ENCODE measurements around the gene CRP.
"Not testable (repeated sequence)": the region's sequence is repeated elsewhere in the genome, so short reads cannot be mapped to it uniquely, and the experiment has no call there.

The CRP gene

DNA sequence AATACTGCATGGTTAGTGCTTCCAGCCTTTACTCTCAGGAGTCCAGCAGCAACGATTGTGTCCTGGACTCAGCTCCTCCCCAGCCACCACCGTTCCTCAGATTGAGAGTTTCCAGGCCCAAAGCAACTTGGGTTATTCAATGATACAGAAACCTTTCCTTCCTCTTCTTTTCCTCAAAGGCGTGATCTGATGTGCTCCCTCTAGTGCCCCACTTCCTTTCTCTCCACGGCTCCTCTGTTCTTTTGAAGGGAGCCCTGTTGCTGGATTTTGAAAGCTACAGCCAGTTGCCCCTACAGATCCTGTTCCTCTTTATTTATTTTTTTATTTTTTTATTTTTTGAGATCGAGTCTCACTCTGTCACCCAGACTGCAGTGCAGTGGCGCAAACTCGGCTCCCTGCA lies 14.1 kb downstream of the CRP start:
- no peak for DNase-seq

GRCh38 chr1:159699653-159700052 lies 14.7 kb downstream of the CRP start:
- no peak for DNase-seq

GRCh38 chr1:159699246-159699645 lies 15.1 kb downstream of the CRP start:
- no peak for DNase-seq

DNA sequence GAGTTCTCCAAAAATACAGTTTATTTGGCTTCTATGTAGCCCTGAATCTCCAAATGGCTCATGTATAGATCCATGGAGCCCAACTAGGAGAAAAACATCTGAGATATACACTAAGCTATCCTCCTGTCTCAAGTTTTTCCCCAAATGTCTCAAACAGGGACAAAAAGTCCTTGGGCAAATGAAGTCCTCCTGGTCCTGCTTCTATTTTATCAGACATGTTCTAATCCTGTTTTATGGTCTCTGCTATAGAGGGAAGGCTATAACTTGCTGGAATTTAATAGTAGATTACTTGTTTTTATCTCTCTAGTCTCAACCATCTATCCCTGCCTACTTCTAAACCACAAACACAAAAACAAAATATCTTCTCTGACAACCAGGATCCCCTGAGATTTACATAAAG lies 26.9 kb downstream of the CRP start:
- DNase-seq = no peak

GRCh38 chr1:159686599-159687299 lies 27.6 kb downstream of the CRP start:
- no peak for DNase-seq

- no peak for DNase-seq
Observed at GRCh38 chr1:159678939-159679338, 35.5 kb downstream of the CRP start.

- no peak for DNase-seq
Observed at GRCh38 chr1:159675046-159675445, 39.3 kb downstream of the CRP start.

GRCh38 chr1:159672390-159672789 lies 42.0 kb downstream of the CRP start:
- not testable (repeated sequence) for DNase-seq

DNA sequence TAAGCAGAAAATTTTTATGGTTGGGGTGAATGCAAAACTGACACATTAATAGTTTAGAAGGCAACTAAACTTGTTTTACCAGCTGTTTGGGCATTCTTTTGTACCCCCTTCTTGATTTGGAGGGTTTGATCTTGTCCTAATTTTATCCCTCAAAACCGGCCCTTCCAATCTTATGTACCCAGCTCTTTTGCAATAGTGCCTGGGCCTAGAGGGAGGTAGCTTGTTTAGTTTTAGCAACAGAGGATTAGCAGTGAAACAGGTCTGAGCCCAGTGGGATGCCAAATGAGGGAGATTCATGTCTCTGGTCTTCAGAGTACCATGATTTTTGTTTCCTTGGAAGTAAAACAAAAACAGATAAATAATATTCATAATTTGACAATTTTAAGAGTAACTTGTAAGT lies 45.1 kb downstream of the CRP start:
- DNase-seq = no peak

- no peak for DNase-seq
Observed at GRCh38 chr1:159668739-159669138, 45.6 kb downstream of the CRP start.

DNA sequence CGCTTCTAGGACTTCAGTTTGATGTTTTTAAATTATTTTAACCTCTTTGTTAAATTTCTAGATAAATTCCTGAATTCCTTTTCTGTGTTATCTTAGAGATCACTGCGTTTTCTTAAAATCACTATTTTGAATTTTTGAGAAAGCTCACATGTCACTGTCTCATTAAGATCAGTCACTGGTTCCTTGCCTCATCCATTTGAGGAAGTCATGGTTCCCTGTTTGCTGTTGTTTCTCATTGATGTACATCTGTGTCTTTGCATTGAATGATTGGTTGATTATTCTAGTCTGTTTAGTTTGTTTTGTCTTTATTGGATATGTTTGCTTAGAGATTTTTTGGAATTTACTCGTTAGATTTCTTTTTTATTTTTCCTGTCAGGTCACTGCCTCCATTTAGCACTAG lies 50.1 kb downstream of the CRP start:
- DNase-seq = no peak

DNA sequence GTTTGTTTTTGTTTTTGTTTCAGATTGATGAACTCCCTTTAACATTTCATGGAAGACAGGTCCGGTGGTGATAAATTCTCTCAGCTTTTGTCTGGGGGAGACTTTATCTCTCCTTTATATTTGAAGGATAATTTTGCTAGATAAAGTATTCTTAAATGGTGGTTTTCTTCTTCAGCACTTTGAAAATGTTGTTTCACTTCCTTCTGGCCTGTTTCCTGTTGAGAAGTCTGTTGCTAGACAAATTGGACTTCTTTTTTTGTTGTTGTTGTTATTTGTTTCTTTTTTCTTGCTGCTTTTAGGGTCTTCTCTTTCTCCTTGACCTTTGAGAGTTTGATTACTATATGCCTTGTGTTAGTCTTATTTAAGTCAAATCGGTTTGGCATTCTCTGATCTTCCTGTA lies 50.8 kb downstream of the CRP start:
- no peak for DNase-seq
